PFSK-1 (cell line): ENCODE results near the gene ASB8.

ENCODE experiments used
- FOXP2 ChIP-seq: optimal IDR thresholded peaks from 2 replicates; pipeline ENCODE3; 2011; ENCODE audit warnings: borderline replicate concordance, control low read depth, inconsistent platforms; ENCODE audit not compliant: insufficient read depth; ENCODE audit errors: extremely low read length, extremely low read depth
- POLR2AphosphoS5 ChIP-seq: IDR thresholded peaks from 2 replicates; pipeline ENCODE4 v1.6.1; 2012; ENCODE audit warnings: low read depth, mild to moderate bottlenecking, control low read depth, low read length, moderate library complexity
- SIN3A ChIP-seq: IDR thresholded peaks from 2 replicates; pipeline ENCODE4 v1.6.1; 2012; ENCODE audit warnings: mild to moderate bottlenecking, low read length, moderate library complexity, borderline replicate concordance; ENCODE audit not compliant: insufficient read depth
- TAF1 ChIP-seq: IDR thresholded peaks from 2 replicates; pipeline ENCODE4 v1.6.1; 2012; ENCODE audit warnings: low read length, control low read depth, borderline replicate concordance; ENCODE audit not compliant: insufficient read depth
- TF ChIP-seq, protein P1 (sequence below), 2 experiments: IDR thresholded peaks; 2 replicates each; pipeline versions ENCODE4 v1.6.1 to v1.8.0; 2011 to 2012; ENCODE audit warnings: low read depth in 2 of 2, low read length in 2 of 2, control low read depth in 1 of 2, inconsistent platforms in 1 of 2, mild to moderate bottlenecking in 1 of 2, moderate library complexity in 1 of 2; ENCODE audit not compliant: insufficient read depth in 1 of 2

The ASB8 gene

DNA sequence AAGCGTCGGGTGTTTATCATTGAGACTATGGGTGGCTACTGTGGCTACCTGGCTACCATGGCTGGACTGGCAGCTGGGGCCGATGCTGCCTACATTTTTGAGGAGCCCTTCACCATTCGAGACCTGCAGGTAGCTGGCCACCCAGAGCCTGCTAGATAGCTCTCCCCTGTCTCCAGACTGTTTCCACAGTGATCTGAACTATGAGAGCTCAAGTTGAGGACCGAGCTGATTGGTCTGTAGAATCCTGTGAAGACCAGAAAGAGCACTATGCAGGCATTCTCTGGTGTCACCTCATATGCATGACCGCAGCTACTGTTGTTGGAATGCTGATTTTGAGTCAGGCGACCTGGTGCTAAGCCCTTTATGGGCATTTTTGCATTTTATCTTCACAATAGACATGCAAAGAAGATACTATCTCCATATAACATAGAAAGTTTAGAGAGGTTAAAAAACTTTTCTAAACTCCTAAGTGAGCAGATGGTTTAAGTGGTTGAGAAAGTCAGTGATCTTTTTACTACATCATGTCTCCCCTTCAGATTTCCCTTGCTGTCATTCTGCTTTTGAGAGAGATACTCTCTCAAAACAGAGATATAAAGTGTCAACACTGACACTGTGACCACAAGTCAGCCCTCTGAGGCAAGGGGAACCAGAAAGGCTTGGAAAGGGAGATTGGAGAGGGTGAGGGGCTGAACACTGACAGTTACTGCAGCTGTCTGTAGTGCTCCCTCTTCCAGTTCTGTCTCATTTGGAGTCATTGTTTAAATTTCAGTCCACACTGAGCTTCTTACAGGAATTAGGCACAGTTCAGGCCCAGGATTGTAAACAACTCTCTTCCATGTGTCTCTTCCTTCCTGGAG is 14.3 kb downstream of the ASB8 start:
- TF ChIP-seq FOXP2 (no peak), TAF1 (no peak)

GRCh38 chr12:48135027-48135426 is 22.3 kb downstream of the ASB8 start:
- no peak for TF ChIP-seq SIN3A
- TF ChIP-seq POLR2AphosphoS5: no peak
- TF ChIP-seq, protein P1, sequence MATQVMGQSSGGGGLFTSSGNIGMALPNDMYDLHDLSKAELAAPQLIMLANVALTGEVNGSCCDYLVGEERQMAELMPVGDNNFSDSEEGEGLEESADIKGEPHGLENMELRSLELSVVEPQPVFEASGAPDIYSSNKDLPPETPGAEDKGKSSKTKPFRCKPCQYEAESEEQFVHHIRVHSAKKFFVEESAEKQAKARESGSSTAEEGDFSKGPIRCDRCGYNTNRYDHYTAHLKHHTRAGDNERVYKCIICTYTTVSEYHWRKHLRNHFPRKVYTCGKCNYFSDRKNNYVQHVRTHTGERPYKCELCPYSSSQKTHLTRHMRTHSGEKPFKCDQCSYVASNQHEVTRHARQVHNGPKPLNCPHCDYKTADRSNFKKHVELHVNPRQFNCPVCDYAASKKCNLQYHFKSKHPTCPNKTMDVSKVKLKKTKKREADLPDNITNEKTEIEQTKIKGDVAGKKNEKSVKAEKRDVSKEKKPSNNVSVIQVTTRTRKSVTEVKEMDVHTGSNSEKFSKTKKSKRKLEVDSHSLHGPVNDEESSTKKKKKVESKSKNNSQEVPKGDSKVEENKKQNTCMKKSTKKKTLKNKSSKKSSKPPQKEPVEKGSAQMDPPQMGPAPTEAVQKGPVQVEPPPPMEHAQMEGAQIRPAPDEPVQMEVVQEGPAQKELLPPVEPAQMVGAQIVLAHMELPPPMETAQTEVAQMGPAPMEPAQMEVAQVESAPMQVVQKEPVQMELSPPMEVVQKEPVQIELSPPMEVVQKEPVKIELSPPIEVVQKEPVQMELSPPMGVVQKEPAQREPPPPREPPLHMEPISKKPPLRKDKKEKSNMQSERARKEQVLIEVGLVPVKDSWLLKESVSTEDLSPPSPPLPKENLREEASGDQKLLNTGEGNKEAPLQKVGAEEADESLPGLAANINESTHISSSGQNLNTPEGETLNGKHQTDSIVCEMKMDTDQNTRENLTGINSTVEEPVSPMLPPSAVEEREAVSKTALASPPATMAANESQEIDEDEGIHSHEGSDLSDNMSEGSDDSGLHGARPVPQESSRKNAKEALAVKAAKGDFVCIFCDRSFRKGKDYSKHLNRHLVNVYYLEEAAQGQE (IDR thresholded peaks at IDR 0.05; ENCODE audit: insufficient read depth in 1 of 2, low read depth in 2 of 2, low read length in 2 of 2): no peak
- TF ChIP-seq TAF1: no peak
- TF ChIP-seq FOXP2: no peak

- TF ChIP-seq, protein P1 (IDR thresholded peaks at IDR 0.05; ENCODE audit: insufficient read depth in 1 of 2, low read depth in 2 of 2, low read length in 2 of 2): no peak
- no peak for TF ChIP-seq TAF1
- no peak for TF ChIP-seq POLR2AphosphoS5
- TF ChIP-seq SIN3A: no peak
- TF ChIP-seq FOXP2: no peak
Measured at GRCh38 chr12:48132826-48133225, 24.5 kb downstream of the ASB8 start.

DNA sequence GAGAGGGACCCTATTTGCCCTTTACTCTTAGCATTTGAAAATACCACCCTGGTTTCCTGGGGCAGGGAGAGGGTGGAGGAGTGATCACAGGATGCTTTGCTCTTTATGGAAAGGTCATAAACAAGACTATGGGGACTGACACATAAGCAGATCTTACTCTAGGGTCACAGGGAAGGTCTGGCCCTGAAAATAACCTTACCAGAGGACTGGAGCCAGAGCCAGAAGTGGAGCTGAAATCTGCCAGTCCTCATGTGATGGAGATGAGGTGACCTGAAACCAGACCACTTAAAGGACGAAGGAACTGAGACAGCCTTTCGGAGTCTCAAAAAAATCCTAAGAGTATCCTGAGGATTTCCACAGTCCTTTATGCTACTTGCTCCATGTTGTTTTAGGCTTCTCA is 25.8 kb downstream of the ASB8 start:
- no peak for TF ChIP-seq SIN3A
- TF ChIP-seq POLR2AphosphoS5: no peak

- TF ChIP-seq SIN3A (no peak), TAF1 (no peak), POLR2AphosphoS5 (no peak), FOXP2 (no peak)
- TF ChIP-seq, protein P1 (IDR thresholded peaks at IDR 0.05; ENCODE audit: insufficient read depth in 1 of 2, low read depth in 2 of 2, low read length in 2 of 2): no peak
Measured at GRCh38 chr12:48129376-48129775, 27.9 kb downstream of the ASB8 start.

- no peak for TF ChIP-seq SIN3A
- TF ChIP-seq FOXP2: no peak
- TF ChIP-seq, protein P1 (IDR thresholded peaks at IDR 0.05; ENCODE audit: insufficient read depth in 1 of 2, low read depth in 2 of 2, low read length in 2 of 2): no peak
- no peak for TF ChIP-seq TAF1
- no peak for TF ChIP-seq POLR2AphosphoS5
Measured at GRCh38 chr12:48128800-48129199, 28.5 kb downstream of the ASB8 start.
